Neutrophil (primary cell): ENCODE results near the gene SP3.

ENCODE experiments used
- H3K27ac ChIP-seq: fragments of 200-600 bp; sonication (generic); 2 replicates; pipeline ENCODE4 v1.5.1; 2016; ENCODE audit warnings: mild to moderate bottlenecking, moderate library complexity
- H3K27me3 ChIP-seq: fragments of 200-600 bp; sonication (generic); 2 replicates; pipeline ENCODE4 v1.6.0; 2016; ENCODE audit warnings: mild to moderate bottlenecking
- H3K36me3 ChIP-seq: fragments of 200-600 bp; sonication (generic); 2 replicates; pipeline ENCODE4 v1.5.1; 2017
- H3K4me1 ChIP-seq, 2 experiments: fragments of 200-600 bp in 1 of 2; sonication (generic) in 1 of 2; 1 replicate in 1 of 2; 2 replicates in 1 of 2; pipeline versions ENCODE4 v1.5.1 to v1.6.1; 2013 to 2016; ENCODE audit warnings: low read depth in 1 of 2, low read length in 1 of 2, mild to moderate bottlenecking in 1 of 2, moderate library complexity in 1 of 2; ENCODE audit not compliant: control insufficient read depth in 1 of 2, insufficient read depth in 1 of 2
- H3K4me3 ChIP-seq, 2 experiments: fragments of 200-600 bp in 1 of 2; sonication (generic) in 1 of 2; 1 replicate in 1 of 2; 2 replicates in 1 of 2; pipeline ENCODE4 v1.5.1; 2013 to 2016; ENCODE audit warnings: low read depth in 1 of 2, low read length in 1 of 2, mild to moderate bottlenecking in 1 of 2, moderate library complexity in 1 of 2
- H3K9me3 ChIP-seq: fragments of 200-600 bp; sonication (generic); 2 replicates; pipeline ENCODE4 v1.5.1; 2016
- TF ChIP-seq, protein P1 (sequence below): fragments of 200-600 bp; sonication (generic); IDR thresholded peaks from 2 replicates; pipeline ENCODE4 v1.5.1; 2016; ENCODE audit warnings: antibody characterized with exemption

SP3 gene

DNA sequence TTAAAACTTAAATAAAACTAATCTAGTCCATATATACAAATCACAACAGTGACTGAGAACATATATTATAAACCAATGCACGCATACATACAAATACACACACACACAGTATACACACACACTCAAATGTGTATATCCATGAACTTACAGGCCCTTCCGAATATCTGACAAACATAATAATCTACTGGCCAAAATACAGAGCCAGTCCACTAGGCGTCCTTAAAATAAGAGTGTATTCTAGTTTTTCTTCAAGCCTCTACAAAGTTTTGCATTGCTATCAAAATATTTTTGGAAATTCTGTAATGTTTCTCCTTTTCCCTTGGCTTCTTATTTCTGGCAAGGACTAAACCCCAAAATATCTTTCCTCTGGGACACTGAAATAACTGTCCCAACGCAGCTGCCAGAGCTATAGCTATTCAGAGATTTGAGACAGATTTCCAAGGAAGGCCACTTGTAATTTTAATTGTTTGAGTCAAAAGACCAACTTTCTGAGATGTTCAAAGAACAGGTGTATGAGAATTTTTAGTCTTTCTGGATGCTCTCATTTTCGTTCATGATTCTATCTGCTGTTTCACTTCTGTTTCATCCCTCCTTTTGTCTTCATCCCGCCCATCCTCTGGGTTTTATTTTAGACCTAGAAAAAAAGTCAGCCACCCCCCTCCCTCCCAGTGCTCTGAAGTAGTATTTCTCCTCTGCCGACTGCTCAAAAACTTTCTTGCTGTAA lies 24.1 kb upstream of the SP3 start:
- Histone ChIP-seq H3K27ac (no peak overlapping the region), H3K4me1 (peaks cover 21 to 27% of the 10 kb centered on the region in 2 experiments), H3K9me3 (no peaks in the 10 kb centered on the region), H3K4me3 (no peak overlapping the region), H3K27me3 (no peaks in the 10 kb centered on the region), H3K36me3 (no peaks in the 10 kb centered on the region)
- TF ChIP-seq, protein P1, sequence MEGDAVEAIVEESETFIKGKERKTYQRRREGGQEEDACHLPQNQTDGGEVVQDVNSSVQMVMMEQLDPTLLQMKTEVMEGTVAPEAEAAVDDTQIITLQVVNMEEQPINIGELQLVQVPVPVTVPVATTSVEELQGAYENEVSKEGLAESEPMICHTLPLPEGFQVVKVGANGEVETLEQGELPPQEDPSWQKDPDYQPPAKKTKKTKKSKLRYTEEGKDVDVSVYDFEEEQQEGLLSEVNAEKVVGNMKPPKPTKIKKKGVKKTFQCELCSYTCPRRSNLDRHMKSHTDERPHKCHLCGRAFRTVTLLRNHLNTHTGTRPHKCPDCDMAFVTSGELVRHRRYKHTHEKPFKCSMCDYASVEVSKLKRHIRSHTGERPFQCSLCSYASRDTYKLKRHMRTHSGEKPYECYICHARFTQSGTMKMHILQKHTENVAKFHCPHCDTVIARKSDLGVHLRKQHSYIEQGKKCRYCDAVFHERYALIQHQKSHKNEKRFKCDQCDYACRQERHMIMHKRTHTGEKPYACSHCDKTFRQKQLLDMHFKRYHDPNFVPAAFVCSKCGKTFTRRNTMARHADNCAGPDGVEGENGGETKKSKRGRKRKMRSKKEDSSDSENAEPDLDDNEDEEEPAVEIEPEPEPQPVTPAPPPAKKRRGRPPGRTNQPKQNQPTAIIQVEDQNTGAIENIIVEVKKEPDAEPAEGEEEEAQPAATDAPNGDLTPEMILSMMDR: no peak

GRCh38 chr2:173986805-173987204 lies 21.6 kb upstream of the SP3 start:
- TF ChIP-seq, protein P1: no peak
- Histone ChIP-seq H3K9me3 (no peaks in the 10 kb centered on the region), H3K27ac (peak overlapping the region; percentile 75), H3K4me1 (peaks cover 20 to 26% of the 10 kb centered on the region in 2 experiments), H3K27me3 (no peaks in the 10 kb centered on the region), H3K4me3 (no peak overlapping the region), H3K36me3 (no peaks in the 10 kb centered on the region)

GRCh38 chr2:173985605-173985992 lies 20.4 kb upstream of the SP3 start:
- no peaks in the 10 kb centered on the region for H3K9me3 ChIP-seq
- H3K4me3 ChIP-seq: no peak overlapping the region
- no peaks in the 10 kb centered on the region for H3K36me3 ChIP-seq
- TF ChIP-seq, protein P1: no peak
- H3K27me3 ChIP-seq: no peaks in the 10 kb centered on the region
- H3K27ac ChIP-seq: peak overlapping the region; percentile 75
- peaks cover 11 to 17% of the 10 kb centered on the region in 2 experiments for H3K4me1 ChIP-seq

DNA sequence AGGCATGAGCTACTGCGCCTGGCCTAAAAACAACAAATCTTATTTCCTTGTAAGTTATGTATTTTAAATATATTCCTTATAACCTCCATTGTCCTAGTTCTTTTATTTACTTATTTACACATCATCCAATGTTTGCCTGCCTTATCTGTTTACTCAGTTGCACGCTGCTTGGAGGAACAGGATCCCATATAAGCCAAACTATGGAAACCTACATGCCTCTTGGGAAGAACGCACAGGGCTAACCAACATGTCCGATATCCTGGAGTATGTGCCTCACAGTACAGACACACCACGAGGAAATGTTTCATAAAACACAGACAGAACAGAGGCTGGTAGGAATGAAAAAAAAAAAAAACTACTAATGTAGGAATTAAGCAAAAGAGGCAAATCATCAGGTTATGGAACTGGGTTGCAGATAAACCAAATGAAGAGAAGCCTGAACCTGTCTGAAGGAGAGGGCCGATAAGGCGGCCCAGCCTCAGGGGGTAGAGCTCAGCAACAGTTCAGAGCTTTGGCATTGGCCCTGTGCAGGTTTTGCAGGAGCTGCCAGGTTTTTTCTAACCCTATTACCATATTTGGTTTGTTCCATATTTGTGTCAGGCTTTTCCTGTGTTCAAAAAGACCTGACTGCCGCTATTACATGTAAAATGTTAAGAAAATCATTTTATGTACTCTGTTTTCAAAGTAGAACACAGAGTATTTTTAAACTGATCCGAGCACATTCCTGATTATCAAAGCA lies 19.9 kb upstream of the SP3 start:
- H3K27me3 ChIP-seq: no peaks in the 10 kb centered on the region
- TF ChIP-seq, protein P1: no peak
- no peaks in the 10 kb centered on the region for H3K36me3 ChIP-seq
- H3K4me1 ChIP-seq: peaks cover 11 to 17% of the 10 kb centered on the region in 2 experiments
- H3K4me3 ChIP-seq: no peak overlapping the region
- no peaks in the 10 kb centered on the region for H3K9me3 ChIP-seq
- H3K27ac ChIP-seq: peak overlapping the region; percentile 75

GRCh38 chr2:173983391-173983871 lies 18.3 kb upstream of the SP3 start:
- no peaks in the 10 kb centered on the region for H3K9me3 ChIP-seq
- H3K4me1 ChIP-seq: peaks cover 11 to 17% of the 10 kb centered on the region in 2 experiments
- H3K27me3 ChIP-seq: no peaks in the 10 kb centered on the region
- TF ChIP-seq, protein P1: no peak
- no peaks in the 10 kb centered on the region for H3K36me3 ChIP-seq
- no peak overlapping the region for H3K4me3 ChIP-seq
- H3K27ac ChIP-seq: no peak overlapping the region
